IPS DF 6.9 (cell line): ENCODE data around the gene CSTF3.
"Not testable (repeated sequence)": the region's sequence is repeated elsewhere in the genome, so short reads cannot be mapped to it uniquely, and the experiment has no call there.

Source experiments
- DNase-seq: peaks from one replicate; pipeline ENCODE4 v3.0.0-alpha.2; 2013; ENCODE audit warnings: low read depth, low spot score
- H3K27ac ChIP-seq: one replicate; pipeline ENCODE4 v1.5.1; 2013; ENCODE audit warnings: low read length, control low read depth
- H3K27me3 ChIP-seq: 2 replicates; pipeline ENCODE4 v1.6.1; 2013; ENCODE audit warnings: mild to moderate bottlenecking, low read length; ENCODE audit not compliant: control insufficient read depth, insufficient read depth
- H3K36me3 ChIP-seq: 2 replicates; pipeline ENCODE4 v1.6.1; 2013; ENCODE audit warnings: low read length; ENCODE audit not compliant: control insufficient read depth, insufficient read depth
- H3K4me1 ChIP-seq: 2 replicates; pipeline ENCODE4 v1.6.1; 2013; ENCODE audit warnings: low read length; ENCODE audit not compliant: control insufficient read depth, insufficient read depth
- H3K4me3 ChIP-seq: 2 replicates; pipeline ENCODE4 v1.5.1; 2013; ENCODE audit warnings: mild to moderate bottlenecking, low read length
- H3K9me3 ChIP-seq: 2 replicates; pipeline ENCODE4 v1.6.1; 2013; ENCODE audit warnings: low read length, inconsistent platforms; ENCODE audit not compliant: control insufficient read depth, insufficient read depth
- WGBS: extraction: QIAGEN DNeasy Blood & Tissue Kit; methylation state at CpG from one replicate; pipeline ENCODE4 v1.1.7; 2013; ENCODE audit warnings: mixed read lengths, missing lambda C conversion rate; ENCODE audit not compliant: insufficient read length, insufficient coverage; 5-methylcytosine and 5-hydroxymethylcytosine counted together

Gene CSTF3

DNA sequence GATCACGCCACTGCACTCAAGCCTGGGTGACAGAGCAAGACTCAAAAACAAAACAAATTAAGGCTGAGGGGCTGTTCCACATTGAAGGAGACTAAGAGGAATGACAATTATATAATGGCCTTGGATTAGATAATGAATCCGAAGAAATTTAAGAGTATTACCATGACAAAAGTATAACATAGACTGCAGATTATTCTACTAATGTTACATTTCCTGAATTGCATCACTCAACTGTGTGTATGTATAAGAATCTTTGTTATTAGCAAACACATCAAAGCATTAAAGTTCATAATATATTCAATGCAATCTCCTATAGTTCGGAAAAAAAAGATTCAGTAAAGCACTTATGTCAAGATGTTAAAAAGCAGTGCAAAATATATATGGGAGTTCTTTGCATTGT lies 27.5 kb downstream of the CSTF3 start:
- Histone ChIP-seq H3K9me3 (no peaks in the 10 kb centered on the region), H3K4me1 (no peaks in the 10 kb centered on the region), H3K36me3 (no peaks in the 10 kb centered on the region), H3K27ac (peak overlapping the region; percentile 23), H3K4me3 (no peak overlapping the region), H3K27me3 (no peaks in the 10 kb centered on the region)
- WGBS = no CpG with 5 or more reads among the region's 3 CpGs
- no peak for DNase-seq

DNA sequence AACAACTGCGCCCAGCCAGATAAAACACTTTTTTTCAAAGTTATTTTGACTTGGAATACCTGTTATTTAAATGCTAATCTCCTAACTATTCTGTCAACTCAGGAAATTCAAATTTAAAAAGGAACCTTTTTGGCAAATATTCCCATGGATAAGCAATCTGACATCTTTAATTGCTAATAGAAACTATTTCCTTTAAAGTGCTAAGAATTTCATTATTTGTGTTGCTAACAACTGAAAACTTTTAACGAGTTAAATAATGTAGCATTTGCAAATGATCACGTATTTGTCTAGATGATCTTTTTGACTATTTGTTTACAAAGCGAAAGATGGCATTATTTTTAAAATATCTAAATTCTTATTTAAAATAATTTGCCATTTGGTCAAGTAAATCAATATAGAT lies 28.8 kb downstream of the CSTF3 start:
- no peak overlapping the region for H3K4me3 ChIP-seq
- no peaks in the 10 kb centered on the region for H3K9me3 ChIP-seq
- DNase-seq = no peak
- H3K27me3 ChIP-seq = no peaks in the 10 kb centered on the region
- no CpG with 5 or more reads among the region's 4 CpGs for WGBS
- no peaks in the 10 kb centered on the region for H3K36me3 ChIP-seq
- H3K27ac ChIP-seq = no peak overlapping the region
- no peaks in the 10 kb centered on the region for H3K4me1 ChIP-seq

DNA sequence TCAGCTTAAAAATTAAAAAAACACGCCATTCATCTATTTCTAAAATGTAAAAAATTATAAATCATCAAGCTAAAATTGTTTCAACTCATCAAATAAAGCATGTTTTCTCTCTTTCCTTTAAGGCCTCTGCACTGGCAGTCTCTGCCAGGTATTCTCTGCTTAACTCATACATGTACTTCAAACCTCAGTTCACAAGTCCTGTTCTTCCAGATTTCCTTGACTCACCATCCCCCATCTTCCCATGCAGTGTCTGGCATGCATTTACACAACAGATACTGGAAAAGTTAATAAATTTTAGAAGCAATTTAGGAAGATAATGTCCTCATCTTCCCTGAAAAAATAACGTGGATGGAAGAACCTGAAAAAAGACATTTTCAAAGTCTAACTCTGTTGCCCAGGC lies 32.5 kb downstream of the CSTF3 start:
- no peaks in the 10 kb centered on the region for H3K9me3 ChIP-seq
- DNase-seq = no peak
- no peaks in the 10 kb centered on the region for H3K27me3 ChIP-seq
- WGBS = 100% methylated on average over 1 of the region's 2 CpGs
- no peaks in the 10 kb centered on the region for H3K4me1 ChIP-seq
- no peak overlapping the region for H3K27ac ChIP-seq
- H3K4me3 ChIP-seq = no peak overlapping the region
- H3K36me3 ChIP-seq = no peaks in the 10 kb centered on the region

GRCh38 chr11:33125611-33126010 lies 35.7 kb downstream of the CSTF3 start:
- Histone ChIP-seq H3K4me3 (no peak overlapping the region), H3K4me1 (no peaks in the 10 kb centered on the region), H3K36me3 (no peaks in the 10 kb centered on the region), H3K27ac (no peak overlapping the region), H3K9me3 (no peaks in the 10 kb centered on the region), H3K27me3 (no peaks in the 10 kb centered on the region)
- no CpG with 5 or more reads among the region's 3 CpGs for WGBS
- no peak for DNase-seq

- H3K36me3 ChIP-seq = no peaks in the 10 kb centered on the region
- WGBS = no CpG with 5 or more reads among the region's 2 CpGs
- H3K27me3 ChIP-seq = no peaks in the 10 kb centered on the region
- H3K4me3 ChIP-seq = no peak overlapping the region
- H3K27ac ChIP-seq = no peak overlapping the region
- H3K9me3 ChIP-seq = no peaks in the 10 kb centered on the region
- no peaks in the 10 kb centered on the region for H3K4me1 ChIP-seq
- DNase-seq = no peak
These were observed 36.3 kb downstream of the CSTF3 start for GRCh38 chr11:33125025-33125424.

- H3K4me1 ChIP-seq, H3K27me3 ChIP-seq, H3K36me3 ChIP-seq, DNase-seq, H3K27ac ChIP-seq, H3K4me3 ChIP-seq, H3K9me3 ChIP-seq: not testable (repeated sequence)
- no CpG with 5 or more reads among the region's 1 CpG for WGBS
These were observed 38.6 kb downstream of the CSTF3 start for GRCh38 chr11:33122696-33123095.

DNA sequence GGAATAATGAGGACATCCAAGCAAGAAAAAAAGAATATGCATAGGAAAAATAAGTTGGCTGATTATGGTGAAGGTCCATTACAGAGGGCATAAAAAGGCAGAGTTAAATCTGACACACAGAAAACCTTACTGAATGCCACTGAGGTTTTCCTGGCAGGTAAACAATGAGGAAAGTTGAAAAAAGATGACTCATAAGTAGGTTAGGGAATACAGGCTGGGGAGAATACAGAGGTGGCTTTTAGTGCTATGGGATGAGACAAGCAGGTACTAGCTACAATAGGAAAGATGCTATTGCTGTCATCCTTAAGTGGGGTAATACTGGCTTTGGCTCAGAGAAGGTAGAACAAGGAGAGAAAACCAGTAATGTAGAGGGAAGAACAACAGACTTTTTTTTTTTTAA lies 44.7 kb downstream of the CSTF3 start:
- Histone ChIP-seq H3K4me1 (no peaks in the 10 kb centered on the region), H3K9me3 (no peaks in the 10 kb centered on the region), H3K27me3 (no peaks in the 10 kb centered on the region), H3K27ac (no peak overlapping the region), H3K4me3 (no peak overlapping the region), H3K36me3 (no peaks in the 10 kb centered on the region)
- DNase-seq = no peak

DNA sequence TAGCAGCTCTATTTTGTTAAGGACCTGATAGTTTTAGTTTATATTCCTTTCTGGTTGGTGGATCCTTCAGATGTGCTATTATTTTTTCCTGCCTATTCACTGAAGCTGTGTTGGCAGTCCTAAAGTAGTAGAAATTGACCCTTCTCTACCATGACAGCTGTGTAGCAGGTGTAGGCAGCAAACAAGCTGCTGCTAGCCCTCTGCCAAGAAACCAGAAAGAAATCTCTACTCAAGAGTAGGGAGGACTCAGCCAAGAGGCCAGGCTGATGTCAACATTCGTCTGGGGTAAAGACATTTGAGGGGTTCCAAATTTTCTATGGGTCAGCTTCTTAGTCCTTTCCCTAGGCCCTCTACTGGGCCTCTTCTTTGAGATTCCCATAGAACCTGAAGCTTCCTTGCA lies 51.2 kb downstream of the CSTF3 start:
- Histone ChIP-seq H3K4me3 (no peak overlapping the region), H3K27me3 (no peaks in the 10 kb centered on the region), H3K36me3 (no peaks in the 10 kb centered on the region), H3K4me1 (no peaks in the 10 kb centered on the region), H3K9me3 (no peaks in the 10 kb centered on the region), H3K27ac (no peak overlapping the region)
- no peak for DNase-seq
- no CpG with 5 or more reads among the region's 1 CpG for WGBS

DNA sequence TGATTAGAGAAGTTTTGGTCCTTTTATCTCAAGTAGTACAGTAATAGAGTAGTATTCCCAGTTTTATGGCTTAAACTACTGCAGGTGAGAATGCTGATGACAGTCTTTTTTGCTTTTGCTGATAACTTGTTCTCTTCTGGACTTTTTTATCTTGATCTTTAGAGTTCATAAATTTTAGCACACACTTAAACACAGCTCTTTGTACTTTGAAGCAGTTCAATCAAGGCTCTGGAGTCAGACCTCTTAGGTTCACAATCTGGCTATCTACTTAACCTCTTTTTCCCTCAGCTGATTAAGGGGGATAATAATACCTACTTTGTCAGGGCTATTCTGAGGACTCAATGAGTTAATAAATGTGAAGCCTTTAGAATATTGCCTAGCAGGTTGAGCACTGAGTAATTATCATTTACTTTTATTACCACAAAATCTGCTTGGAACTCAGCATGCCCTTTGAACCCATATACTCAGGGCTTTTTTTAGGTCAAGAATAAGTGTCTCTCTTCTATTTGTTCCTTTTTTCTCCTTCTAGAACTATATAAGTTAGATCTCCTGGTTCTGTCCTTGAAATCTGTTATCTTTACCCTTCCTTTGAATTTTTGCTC lies 51.9 kb downstream of the CSTF3 start:
- H3K27me3 ChIP-seq = no peaks in the 10 kb centered on the region
- H3K4me1 ChIP-seq = no peaks in the 10 kb centered on the region
- no peaks in the 10 kb centered on the region for H3K36me3 ChIP-seq
- no peak for DNase-seq
- H3K27ac ChIP-seq = no peak overlapping the region
- H3K9me3 ChIP-seq = no peaks in the 10 kb centered on the region
- H3K4me3 ChIP-seq = no peak overlapping the region

DNA sequence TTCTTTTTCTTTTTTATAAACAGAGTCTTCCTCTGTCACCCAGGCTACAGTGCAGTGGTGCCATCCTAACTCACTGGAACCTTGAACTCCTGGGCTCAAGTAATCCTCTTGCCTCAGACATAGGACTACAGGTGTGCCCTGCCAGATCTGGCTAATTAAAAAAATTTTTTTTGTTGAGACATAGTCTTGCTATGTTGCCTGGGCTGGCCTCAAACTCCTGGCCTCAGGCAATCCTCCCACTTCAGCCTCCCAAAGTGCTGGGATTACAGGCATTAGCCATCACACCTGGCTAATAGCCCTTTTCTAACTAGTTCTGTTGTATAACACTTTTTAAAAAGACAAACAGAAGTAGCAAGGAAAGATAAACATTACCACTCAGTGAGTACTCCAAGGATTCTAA lies 57.4 kb downstream of the CSTF3 start:
- Histone ChIP-seq H3K4me3 (no peak overlapping the region), H3K27ac (no peak overlapping the region), H3K4me1 (no peaks in the 10 kb centered on the region), H3K9me3 (no peaks in the 10 kb centered on the region), H3K27me3 (no peaks in the 10 kb centered on the region), H3K36me3 (peaks cover 8% of the 10 kb centered on the region; the same call in 1 of the 2 replicates)
- no peak for DNase-seq

GRCh38 chr11:33094157-33094556 lies 67.1 kb downstream of the CSTF3 start:
- Histone ChIP-seq H3K27me3 (no peaks in the 10 kb centered on the region), H3K27ac (no peak overlapping the region), H3K4me1 (no peaks in the 10 kb centered on the region), H3K4me3 (no peak overlapping the region), H3K9me3 (no peaks in the 10 kb centered on the region), H3K36me3 (no peaks in the 10 kb centered on the region; the same call in 1 of the 2 replicates)
- no CpG with 5 or more reads among the region's 1 CpG for WGBS
- DNase-seq = no peak
